IMR-90 (cell line): ENCODE results near the gene CNTLN.
"Not testable (repeated sequence)": the region's sequence is repeated elsewhere in the genome, so short reads cannot be mapped to it uniquely, and the experiment has no call there.

Experiments used
- MAFK ChIP-seq: IDR thresholded peaks from 2 replicates; pipeline ENCODE4 v1.6.1; 2012; ENCODE audit warnings: low read depth, low read length, improper control_type of control experiment
- MXI1 ChIP-seq: IDR thresholded peaks from 2 replicates; pipeline ENCODE4 v1.6.1; 2012; ENCODE audit warnings: low read depth, mild to moderate bottlenecking, low read length, moderate library complexity, borderline replicate concordance
- POLR2A ChIP-seq: IDR thresholded peaks from 2 replicates; pipeline ENCODE4 v1.6.1; 2012; ENCODE audit warnings: mild to moderate bottlenecking, low read depth, low read length
- RFX5 ChIP-seq: IDR thresholded peaks from 2 replicates; pipeline ENCODE4 v1.8.0; 2012; ENCODE audit warnings: low read depth, mild to moderate bottlenecking, low read length, moderate library complexity
- USF2 ChIP-seq: fragments of 150-350 bp; IDR thresholded peaks from 2 replicates; pipeline ENCODE4 v1.6.1; 2017; ENCODE audit warnings: mild to moderate bottlenecking, antibody characterized with exemption, low read length, low read depth
- TF ChIP-seq, protein P1 (sequence below): conservative IDR thresholded peaks from 2 replicates; pipeline ENCODE4 v1.5.1; 2012; ENCODE audit warnings: mild to moderate bottlenecking, low read depth, low read length, improper control_type of control experiment

GRCh38 chr9:17268531-17269188, 133.8 kb downstream of the CNTLN start:
- TF ChIP-seq, protein P1, sequence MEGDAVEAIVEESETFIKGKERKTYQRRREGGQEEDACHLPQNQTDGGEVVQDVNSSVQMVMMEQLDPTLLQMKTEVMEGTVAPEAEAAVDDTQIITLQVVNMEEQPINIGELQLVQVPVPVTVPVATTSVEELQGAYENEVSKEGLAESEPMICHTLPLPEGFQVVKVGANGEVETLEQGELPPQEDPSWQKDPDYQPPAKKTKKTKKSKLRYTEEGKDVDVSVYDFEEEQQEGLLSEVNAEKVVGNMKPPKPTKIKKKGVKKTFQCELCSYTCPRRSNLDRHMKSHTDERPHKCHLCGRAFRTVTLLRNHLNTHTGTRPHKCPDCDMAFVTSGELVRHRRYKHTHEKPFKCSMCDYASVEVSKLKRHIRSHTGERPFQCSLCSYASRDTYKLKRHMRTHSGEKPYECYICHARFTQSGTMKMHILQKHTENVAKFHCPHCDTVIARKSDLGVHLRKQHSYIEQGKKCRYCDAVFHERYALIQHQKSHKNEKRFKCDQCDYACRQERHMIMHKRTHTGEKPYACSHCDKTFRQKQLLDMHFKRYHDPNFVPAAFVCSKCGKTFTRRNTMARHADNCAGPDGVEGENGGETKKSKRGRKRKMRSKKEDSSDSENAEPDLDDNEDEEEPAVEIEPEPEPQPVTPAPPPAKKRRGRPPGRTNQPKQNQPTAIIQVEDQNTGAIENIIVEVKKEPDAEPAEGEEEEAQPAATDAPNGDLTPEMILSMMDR = not testable (repeated sequence)
- not testable (repeated sequence) for TF ChIP-seq USF2, MXI1, MAFK, POLR2A, RFX5
